ENCODE data around the gene SPDEF. TPM values are rescaled to one million over a fixed set of nuclear protein-coding genes. Genes with fewer than 3 reads are reported as not detected.

The SPDEF gene
- total RNA-seq, 1 donor from 2014 or later, result not detected

GRCh38 chr6:34547701-34548644, 8.2 kb downstream of the SPDEF start:
- intact Hi-C loops (cut with DNase I), result no loop called here
- no peak for TF ChIP-seq POLR2A (IDR thresholded peaks at IDR 0.05)
- TF ChIP-seq POLR2AphosphoS5 (IDR thresholded peaks at IDR 0.05; ENCODE audit: insufficient read depth in 1 of 2, low read depth in 1 of 2), result no peak
- TF ChIP-seq CTCF (IDR thresholded peaks at IDR 0.05), result no peak
- H3K4me1 ChIP-seq, result peaks cover 13% of the 10 kb centered on the region
- DNase-seq (ENCODE audit: extremely low spot score in 2 of 2), result no peak
- no peaks in the 10 kb centered on the region for H3K9me3 ChIP-seq
- no peaks in the 10 kb centered on the region for H3K27me3 ChIP-seq
- no peak overlapping the region for H3K4me3 ChIP-seq
- no peaks in the 10 kb centered on the region for H3K36me3 ChIP-seq
- H3K27ac ChIP-seq, result no peak overlapping the region

- Histone ChIP-seq H3K36me3 (no peaks in the 10 kb centered on the region), H3K9me3 (no peaks in the 10 kb centered on the region), H3K4me1 (peaks cover 13% of the 10 kb centered on the region), H3K4me3 (no peak overlapping the region), H3K27me3 (no peaks in the 10 kb centered on the region), H3K27ac (no peak overlapping the region)
- TF ChIP-seq POLR2A (IDR thresholded peaks at IDR 0.05) (no peak), CTCF (IDR thresholded peaks at IDR 0.05) (no peak), POLR2AphosphoS5 (IDR thresholded peaks at IDR 0.05; ENCODE audit: insufficient read depth in 1 of 2, low read depth in 1 of 2) (no peak)
- intact Hi-C loops (cut with DNase I), result no loop called here
- no peak for DNase-seq (ENCODE audit: extremely low spot score in 2 of 2)
These were observed 9.4 kb downstream of the SPDEF start for GRCh38 chr6:34546551-34547321.

- Histone ChIP-seq H3K27me3 (no peaks in the 10 kb centered on the region), H3K36me3 (no peaks in the 10 kb centered on the region), H3K27ac (no peak overlapping the region), H3K4me1 (peaks cover 13% of the 10 kb centered on the region), H3K9me3 (no peaks in the 10 kb centered on the region), H3K4me3 (no peak overlapping the region)
- intact Hi-C loops (cut with DNase I), result no loop called here
- DNase-seq (ENCODE audit: extremely low spot score in 2 of 2), result no peak
- TF ChIP-seq POLR2AphosphoS5 (IDR thresholded peaks at IDR 0.05; ENCODE audit: insufficient read depth in 1 of 2, low read depth in 1 of 2) (no peak), CTCF (IDR thresholded peaks at IDR 0.05) (no peak), POLR2A (IDR thresholded peaks at IDR 0.05) (no peak)
These were observed 11.2 kb downstream of the SPDEF start for GRCh38 chr6:34544776-34545471.

- DNase-seq (ENCODE audit: extremely low spot score in 2 of 2), result no peak
- Histone ChIP-seq H3K27me3 (no peaks in the 10 kb centered on the region), H3K36me3 (no peaks in the 10 kb centered on the region), H3K9me3 (no peaks in the 10 kb centered on the region), H3K27ac (no peak overlapping the region), H3K4me3 (no peak overlapping the region), H3K4me1 (peaks cover 13% of the 10 kb centered on the region)
- intact Hi-C loops (cut with DNase I), result no loop called here
- TF ChIP-seq POLR2AphosphoS5 (IDR thresholded peaks at IDR 0.05; ENCODE audit: insufficient read depth in 1 of 2, low read depth in 1 of 2), result no peak
- no peak for TF ChIP-seq POLR2A (IDR thresholded peaks at IDR 0.05)
- no peak for TF ChIP-seq CTCF (IDR thresholded peaks at IDR 0.05)
These were observed 12.0 kb downstream of the SPDEF start for GRCh38 chr6:34544052-34544604.

All from vagina (tissue), 2 donors.